ENCODE results near the gene TAF4. TPM values are rescaled to one million over a fixed set of nuclear protein-coding genes. Genes with fewer than 3 reads are reported as not detected.
A peak's percentile ranks its signal among the peaks of the same experiment; 100 is the strongest.

TAF4 gene
- total and polyA plus RNA-seq, 2 of the 13 experiments (the other 11 are each of a cell fraction or from before 2014, with no cell fraction given) = 5.9 to 12.0 TPM

GRCh38 chr20:61951695-61952533, 113.8 kb downstream of the TAF4 start (continued):
- TF ChIP-seq, protein P1, sequence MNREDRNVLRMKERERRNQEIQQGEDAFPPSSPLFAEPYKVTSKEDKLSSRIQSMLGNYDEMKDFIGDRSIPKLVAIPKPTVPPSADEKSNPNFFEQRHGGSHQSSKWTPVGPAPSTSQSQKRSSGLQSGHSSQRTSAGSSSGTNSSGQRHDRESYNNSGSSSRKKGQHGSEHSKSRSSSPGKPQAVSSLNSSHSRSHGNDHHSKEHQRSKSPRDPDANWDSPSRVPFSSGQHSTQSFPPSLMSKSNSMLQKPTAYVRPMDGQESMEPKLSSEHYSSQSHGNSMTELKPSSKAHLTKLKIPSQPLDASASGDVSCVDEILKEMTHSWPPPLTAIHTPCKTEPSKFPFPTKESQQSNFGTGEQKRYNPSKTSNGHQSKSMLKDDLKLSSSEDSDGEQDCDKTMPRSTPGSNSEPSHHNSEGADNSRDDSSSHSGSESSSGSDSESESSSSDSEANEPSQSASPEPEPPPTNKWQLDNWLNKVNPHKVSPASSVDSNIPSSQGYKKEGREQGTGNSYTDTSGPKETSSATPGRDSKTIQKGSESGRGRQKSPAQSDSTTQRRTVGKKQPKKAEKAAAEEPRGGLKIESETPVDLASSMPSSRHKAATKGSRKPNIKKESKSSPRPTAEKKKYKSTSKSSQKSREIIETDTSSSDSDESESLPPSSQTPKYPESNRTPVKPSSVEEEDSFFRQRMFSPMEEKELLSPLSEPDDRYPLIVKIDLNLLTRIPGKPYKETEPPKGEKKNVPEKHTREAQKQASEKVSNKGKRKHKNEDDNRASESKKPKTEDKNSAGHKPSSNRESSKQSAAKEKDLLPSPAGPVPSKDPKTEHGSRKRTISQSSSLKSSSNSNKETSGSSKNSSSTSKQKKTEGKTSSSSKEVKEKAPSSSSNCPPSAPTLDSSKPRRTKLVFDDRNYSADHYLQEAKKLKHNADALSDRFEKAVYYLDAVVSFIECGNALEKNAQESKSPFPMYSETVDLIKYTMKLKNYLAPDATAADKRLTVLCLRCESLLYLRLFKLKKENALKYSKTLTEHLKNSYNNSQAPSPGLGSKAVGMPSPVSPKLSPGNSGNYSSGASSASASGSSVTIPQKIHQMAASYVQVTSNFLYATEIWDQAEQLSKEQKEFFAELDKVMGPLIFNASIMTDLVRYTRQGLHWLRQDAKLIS (CRISPR knock-in tag; IDR thresholded peaks at IDR 0.05) = no peak
- TF ChIP-seq MEIS1 (CRISPR knock-in tag; IDR thresholded peaks at IDR 0.05; ENCODE audit: borderline replicate concordance) = peak; percentile 98
- peak; percentile 99 for TF ChIP-seq ZNF83 (CRISPR knock-in tag; IDR thresholded peaks at IDR 0.05; ENCODE audit: borderline replicate concordance)
- TF ChIP-seq, protein P2, sequence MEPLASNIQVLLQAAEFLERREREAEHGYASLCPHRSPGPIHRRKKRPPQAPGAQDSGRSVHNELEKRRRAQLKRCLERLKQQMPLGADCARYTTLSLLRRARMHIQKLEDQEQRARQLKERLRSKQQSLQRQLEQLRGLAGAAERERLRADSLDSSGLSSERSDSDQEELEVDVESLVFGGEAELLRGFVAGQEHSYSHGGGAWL (CRISPR knock-in tag; IDR thresholded peaks at IDR 0.05) = peak; percentile 99
- TF ChIP-seq ZC3H13 (CRISPR knock-in tag; IDR thresholded peaks at IDR 0.05) = peak; percentile 90
- TF ChIP-seq, protein P3, sequence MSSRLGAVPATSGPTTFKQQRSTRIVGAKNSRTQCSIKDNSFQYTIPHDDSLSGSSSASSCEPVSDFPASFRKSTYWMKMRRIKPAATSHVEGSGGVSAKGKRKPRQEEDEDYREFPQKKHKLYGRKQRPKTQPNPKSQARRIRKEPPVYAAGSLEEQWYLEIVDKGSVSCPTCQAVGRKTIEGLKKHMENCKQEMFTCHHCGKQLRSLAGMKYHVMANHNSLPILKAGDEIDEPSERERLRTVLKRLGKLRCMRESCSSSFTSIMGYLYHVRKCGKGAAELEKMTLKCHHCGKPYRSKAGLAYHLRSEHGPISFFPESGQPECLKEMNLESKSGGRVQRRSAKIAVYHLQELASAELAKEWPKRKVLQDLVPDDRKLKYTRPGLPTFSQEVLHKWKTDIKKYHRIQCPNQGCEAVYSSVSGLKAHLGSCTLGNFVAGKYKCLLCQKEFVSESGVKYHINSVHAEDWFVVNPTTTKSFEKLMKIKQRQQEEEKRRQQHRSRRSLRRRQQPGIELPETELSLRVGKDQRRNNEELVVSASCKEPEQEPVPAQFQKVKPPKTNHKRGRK (CRISPR knock-in tag; IDR thresholded peaks at IDR 0.05) = no peak
- TF ChIP-seq ATF6 (CRISPR knock-in tag; conservative IDR thresholded peaks at IDR 0.05) = peak; percentile 99
- TF ChIP-seq ZNF33B (CRISPR knock-in tag; IDR thresholded peaks at IDR 0.05) = peak; percentile 86; the same call in 1 of the 2 replicates
- TF ChIP-seq PAX8 (CRISPR knock-in tag; IDR thresholded peaks at IDR 0.05; ENCODE audit: borderline replicate concordance) = peak; percentile 99; the same call in 1 of the 2 replicates
- peak; percentile 97 for TF ChIP-seq KDM5B (CRISPR knock-in tag; IDR thresholded peaks at IDR 0.05; ENCODE audit: borderline replicate concordance)
- no peak for TF ChIP-seq SMC3 (IDR thresholded peaks at IDR 0.05; ENCODE audit: low read length)
- peak; percentile 91; the same call in 1 of the 2 replicates for TF ChIP-seq ZNF776 (CRISPR knock-in tag; IDR thresholded peaks at IDR 0.05)
- peak; percentile 71; the same call in 1 of the 3 replicates for TF ChIP-seq MXI1 (IDR thresholded peaks at IDR 0.05; ENCODE audit: borderline replicate concordance, low read depth, low read length)
- no peak for TF ChIP-seq ZNF10 (CRISPR knock-in tag; IDR thresholded peaks at IDR 0.05; ENCODE audit: borderline replicate concordance, low read depth)
- TF ChIP-seq ZNF761 (CRISPR knock-in tag; conservative IDR thresholded peaks at IDR 0.05) = peak; percentile 94
- peak; percentile 86 for TF ChIP-seq ZNF556 (CRISPR knock-in tag; IDR thresholded peaks at IDR 0.05; ENCODE audit: borderline replicate concordance)
- peak; percentile 97; the same call in 1 of the 2 replicates for TF ChIP-seq CAMTA2 (CRISPR knock-in tag; IDR thresholded peaks at IDR 0.05; ENCODE audit: borderline replicate concordance)
- TF ChIP-seq ZNF616 (CRISPR knock-in tag; IDR thresholded peaks at IDR 0.05; ENCODE audit: low read depth) = peak; percentile 96
- peak; percentile 96; the same call in 1 of the 2 replicates for TF ChIP-seq ZZZ3 (CRISPR knock-in tag; IDR thresholded peaks at IDR 0.05; ENCODE audit: borderline replicate concordance)
- peak; percentile 99 for TF ChIP-seq ZNF709 (CRISPR knock-in tag; IDR thresholded peaks at IDR 0.05)

Data from HepG2 (cell line).